Glutamatergic neuron (in vitro differentiated cells): ENCODE results near the gene KRT86. TPM values are rescaled to one million over a fixed set of nuclear protein-coding genes. Genes with fewer than 3 reads are reported as not detected.
"Not testable (repeated sequence)": the region's sequence is repeated elsewhere in the genome, so short reads cannot be mapped to it uniquely, and the experiment has no call there.

Source experiments
- DNase-seq: peaks from one replicate; pipeline ENCODE4 v3.0.0; 2022
- H3K27ac Mint-ChIP-seq: one replicate; pipeline ENCODE4 v1.8.0; 2020; ENCODE audit warnings: mild to moderate bottlenecking, mixed read lengths, inconsistent platforms; ENCODE audit not compliant: unreplicated experiment
- H3K27me3 Mint-ChIP-seq: one replicate; pipeline ENCODE4 v1.8.0; 2020; ENCODE audit warnings: mild to moderate bottlenecking, moderate library complexity, mixed read lengths, inconsistent platforms; ENCODE audit not compliant: unreplicated experiment
- H3K36me3 Mint-ChIP-seq: one replicate; pipeline ENCODE4 v1.8.0; 2020; ENCODE audit warnings: mild to moderate bottlenecking, mixed read lengths, inconsistent platforms; ENCODE audit not compliant: unreplicated experiment
- H3K4me1 Mint-ChIP-seq: one replicate; pipeline ENCODE4 v1.8.0; 2020; ENCODE audit warnings: mild to moderate bottlenecking, low read depth, mixed read lengths, inconsistent platforms; ENCODE audit not compliant: unreplicated experiment
- H3K4me3 Mint-ChIP-seq: one replicate; pipeline ENCODE4 v1.8.0; 2020; ENCODE audit warnings: mild to moderate bottlenecking, mixed read lengths, inconsistent platforms; ENCODE audit not compliant: unreplicated experiment
- H3K9me3 Mint-ChIP-seq: one replicate; pipeline ENCODE4 v1.8.0; 2020; ENCODE audit warnings: mild to moderate bottlenecking, moderate library complexity, mixed read lengths, inconsistent platforms; ENCODE audit not compliant: unreplicated experiment
- total RNA-seq: library from RNA; stranded (reverse); fragmentation: NEBNext Ultra II Directional; extraction: Animal tissue kit (Norgen Biotek cat#: 25700); gene quantifications from one replicate; pipeline ENCODE4 v1.2.1, GENCODE V29; 2021; ENCODE audit not compliant: unreplicated experiment
- TF ChIP-seq, protein P1 (sequence below): fragments of 200-600 bp; sonication (generic); IDR thresholded peaks from one replicate; pipeline ENCODE4 v1.5.0; 2021; ENCODE audit not compliant: partially characterized antibody, unreplicated experiment

KRT86 gene
- total RNA-seq, 1 donor from 2014 or later: not detected

DNA sequence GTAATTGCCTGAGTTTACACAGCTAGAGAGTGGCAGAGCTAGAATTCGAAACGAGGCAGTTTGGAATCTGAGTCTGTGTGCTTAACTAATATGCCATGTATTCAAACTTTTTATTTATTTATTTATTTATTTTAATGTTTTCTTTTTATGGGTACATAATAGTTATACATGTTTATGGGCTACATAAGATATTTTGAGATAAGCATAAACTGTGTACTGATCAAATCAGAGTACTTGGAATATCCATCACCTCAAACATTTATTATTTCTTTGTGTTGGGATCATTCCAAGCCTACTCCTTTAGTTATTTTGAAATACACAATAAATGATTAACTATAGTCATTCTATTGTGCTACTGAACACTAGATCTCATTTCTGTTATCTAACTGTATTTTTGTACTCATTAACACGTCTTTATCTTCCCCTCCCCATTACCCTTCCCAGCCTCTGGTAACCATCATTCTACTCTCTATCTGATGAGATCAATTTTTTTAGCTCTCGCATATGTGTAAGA lies 24.3 kb downstream of the KRT86 start:
- Mint-ChIP-seq H3K4me3 (no peak overlapping the region), H3K27me3 (peaks cover 11% of the 10 kb centered on the region), H3K36me3 (peaks cover 4% of the 10 kb centered on the region), H3K27ac (no peak overlapping the region), H3K9me3 (peaks cover 4% of the 10 kb centered on the region), H3K4me1 (no peaks in the 10 kb centered on the region)
- TF ChIP-seq, protein P1, sequence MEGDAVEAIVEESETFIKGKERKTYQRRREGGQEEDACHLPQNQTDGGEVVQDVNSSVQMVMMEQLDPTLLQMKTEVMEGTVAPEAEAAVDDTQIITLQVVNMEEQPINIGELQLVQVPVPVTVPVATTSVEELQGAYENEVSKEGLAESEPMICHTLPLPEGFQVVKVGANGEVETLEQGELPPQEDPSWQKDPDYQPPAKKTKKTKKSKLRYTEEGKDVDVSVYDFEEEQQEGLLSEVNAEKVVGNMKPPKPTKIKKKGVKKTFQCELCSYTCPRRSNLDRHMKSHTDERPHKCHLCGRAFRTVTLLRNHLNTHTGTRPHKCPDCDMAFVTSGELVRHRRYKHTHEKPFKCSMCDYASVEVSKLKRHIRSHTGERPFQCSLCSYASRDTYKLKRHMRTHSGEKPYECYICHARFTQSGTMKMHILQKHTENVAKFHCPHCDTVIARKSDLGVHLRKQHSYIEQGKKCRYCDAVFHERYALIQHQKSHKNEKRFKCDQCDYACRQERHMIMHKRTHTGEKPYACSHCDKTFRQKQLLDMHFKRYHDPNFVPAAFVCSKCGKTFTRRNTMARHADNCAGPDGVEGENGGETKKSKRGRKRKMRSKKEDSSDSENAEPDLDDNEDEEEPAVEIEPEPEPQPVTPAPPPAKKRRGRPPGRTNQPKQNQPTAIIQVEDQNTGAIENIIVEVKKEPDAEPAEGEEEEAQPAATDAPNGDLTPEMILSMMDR: no peak
- no peak for DNase-seq

GRCh38 chr12:52300796-52301691 lies 26.6 kb downstream of the KRT86 start:
- TF ChIP-seq, protein P1: no peak
- Mint-ChIP-seq H3K9me3 (peaks cover 8% of the 10 kb centered on the region), H3K27me3 (peaks cover 13% of the 10 kb centered on the region), H3K4me1 (no peaks in the 10 kb centered on the region), H3K4me3 (no peak overlapping the region), H3K36me3 (peaks cover 4% of the 10 kb centered on the region), H3K27ac (no peak overlapping the region)
- DNase-seq: no peak

- not testable (repeated sequence) for H3K4me1 Mint-ChIP-seq
- H3K27me3 Mint-ChIP-seq: peaks cover 11% of the 10 kb centered on the region
These were observed 27.3 kb downstream of the KRT86 start for GRCh38 chr12:52301721-52302120.

DNA sequence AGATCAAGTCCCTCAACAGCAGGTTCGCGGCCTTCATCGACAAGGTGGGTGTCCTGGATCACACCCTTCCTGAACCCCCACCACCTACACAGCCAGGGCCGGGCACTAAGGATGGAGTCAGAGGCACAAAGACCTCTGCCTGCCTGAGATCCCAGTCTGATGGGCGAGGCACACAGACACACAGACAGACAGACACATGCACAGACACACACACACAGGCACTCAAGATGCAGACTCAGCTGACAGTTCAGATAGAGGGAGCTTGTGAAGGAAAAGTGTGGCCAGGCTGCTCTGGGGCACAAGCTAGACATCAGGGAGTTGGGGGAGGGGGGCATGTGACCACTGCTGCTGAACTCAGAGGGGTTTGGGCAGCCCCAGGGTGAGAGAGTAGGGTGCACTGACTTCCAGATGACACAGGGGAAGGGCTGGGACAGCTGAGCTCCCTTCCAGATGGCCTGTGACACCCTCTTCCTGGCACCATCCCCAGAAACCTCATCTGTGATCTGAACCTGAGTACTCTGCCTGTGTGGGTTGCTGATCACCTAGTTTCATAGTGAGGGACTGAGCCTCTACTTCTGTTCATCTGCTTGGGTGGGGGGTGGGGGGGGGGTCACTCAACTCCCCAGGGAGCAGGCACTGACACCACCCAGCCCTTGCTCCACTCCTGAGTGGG lies 27.9 kb downstream of the KRT86 start:
- not testable (repeated sequence) for H3K27ac Mint-ChIP-seq, H3K36me3 Mint-ChIP-seq, DNase-seq, H3K4me1 Mint-ChIP-seq, H3K4me3 Mint-ChIP-seq, H3K9me3 Mint-ChIP-seq
- peaks cover 14% of the 10 kb centered on the region for H3K27me3 Mint-ChIP-seq

More at GRCh38 chr12:52301721-52302120, 27.3 kb downstream of the KRT86 start:
- H3K36me3 Mint-ChIP-seq, H3K27ac Mint-ChIP-seq, H3K4me3 Mint-ChIP-seq, H3K9me3 Mint-ChIP-seq, DNase-seq: not testable (repeated sequence)

DNA sequence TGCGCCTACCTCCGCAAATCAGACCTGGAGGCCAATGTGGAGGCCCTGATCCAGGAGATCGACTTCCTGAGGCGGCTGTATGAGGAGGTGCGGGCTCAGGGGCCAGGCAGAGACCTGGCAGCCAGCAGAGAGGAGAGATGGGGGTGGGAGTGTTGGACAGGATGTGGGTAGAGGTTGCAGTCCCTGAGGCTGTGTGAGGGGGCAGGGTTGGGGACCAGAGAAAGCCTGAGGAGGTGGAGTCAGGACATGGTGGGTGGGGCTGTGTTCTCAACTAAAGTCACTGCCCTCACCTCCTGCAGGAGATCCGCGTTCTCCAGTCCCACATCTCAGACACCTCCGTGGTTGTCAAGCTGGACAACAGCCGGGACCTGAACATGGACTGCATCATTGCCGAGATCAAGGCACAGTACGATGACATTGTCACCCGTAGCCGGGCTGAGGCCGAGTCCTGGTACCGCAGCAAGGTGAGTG lies 30.5 kb downstream of the KRT86 start:
- not testable (repeated sequence) for H3K9me3 Mint-ChIP-seq, H3K4me3 Mint-ChIP-seq, H3K4me1 Mint-ChIP-seq, H3K27ac Mint-ChIP-seq, DNase-seq, H3K36me3 Mint-ChIP-seq
- H3K27me3 Mint-ChIP-seq: peaks cover 18% of the 10 kb centered on the region

DNA sequence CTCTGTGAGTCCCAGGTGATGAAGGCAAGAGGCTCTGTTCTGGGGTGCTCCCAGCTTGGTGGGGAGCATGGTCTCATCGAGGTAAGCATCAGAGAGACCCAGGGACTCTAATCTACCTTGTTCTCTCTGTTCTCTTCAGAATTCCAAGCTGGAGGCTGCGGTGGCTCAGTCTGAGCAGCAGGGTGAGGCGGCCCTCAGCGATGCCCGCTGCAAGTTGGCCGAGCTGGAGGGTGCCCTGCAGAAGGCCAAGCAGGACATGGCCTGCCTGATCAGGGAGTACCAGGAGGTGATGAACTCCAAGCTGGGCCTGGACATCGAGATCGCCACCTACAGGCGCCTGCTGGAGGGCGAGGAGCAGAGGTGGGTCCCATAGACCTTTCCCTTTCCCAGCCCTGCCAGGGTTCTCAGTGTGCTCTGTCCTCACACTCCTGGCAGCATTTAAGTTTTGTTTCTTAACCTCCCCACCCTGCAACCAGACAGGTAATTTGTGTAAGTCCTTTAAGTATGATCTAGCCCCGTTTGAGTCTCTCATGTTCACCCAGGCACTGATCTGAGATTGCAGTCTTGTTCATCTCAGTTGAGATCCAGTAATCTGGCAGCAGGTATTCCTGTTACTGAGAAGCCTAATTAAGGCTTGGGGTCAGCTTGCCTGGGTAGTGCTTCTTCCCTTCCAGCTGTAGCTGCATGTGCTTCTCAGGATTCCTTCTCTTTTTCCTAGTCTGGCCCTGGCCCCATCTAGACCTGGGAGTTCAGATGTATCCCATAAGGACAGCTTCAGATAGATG lies 31.7 kb downstream of the KRT86 start:
- Mint-ChIP-seq H3K36me3 (no peaks in the 10 kb centered on the region), H3K9me3 (peaks cover 6% of the 10 kb centered on the region), H3K27me3 (peaks cover 17% of the 10 kb centered on the region), H3K4me1 (peaks cover 3% of the 10 kb centered on the region), H3K27ac (no peak overlapping the region), H3K4me3 (no peak overlapping the region)
- TF ChIP-seq, protein P1: no peak
- DNase-seq: no peak
